Common myeloid progenitor, CD34-positive (primary cell): ENCODE results near the gene CELSR1.

Experiments used
- CTCF ChIA-PET: fragments of 350-600 bp; sonication (Branson Sonifier 250); formaldehyde crosslinking; loops from one replicate; lab custom pipeline; 2021; ENCODE audit warnings: antibody characterized with exemption; lab: Charles Lee
- POLR2A ChIA-PET: fragments of 350-600 bp; sonication (Branson Sonifier 250); formaldehyde crosslinking; loops from one replicate; lab custom pipeline; 2021; ENCODE audit warnings: antibody characterized with exemption; lab: Charles Lee
- DNase-seq, 3 donors: peaks; one replicate each; pipeline versions ENCODE4 v3.0.0 to v3.0.0-alpha.2; 2013
- H3K27ac ChIP-seq, 2 experiments: 1 replicate in 1 of 2; 2 replicates in 1 of 2; pipeline ENCODE4 v1.7.0; 2013; ENCODE audit warnings: inconsistent platforms in 2 of 2, low read length in 2 of 2, mild to moderate bottlenecking in 2 of 2, low read depth in 1 of 2, moderate library complexity in 1 of 2; ENCODE audit not compliant: severe bottlenecking in 2 of 2, insufficient read depth in 1 of 2, poor library complexity in 1 of 2
- H3K27me3 ChIP-seq, 5 experiments: replicated peaks in 2 of 5; 1 replicate in 3 of 5; 2 replicates in 2 of 5; pipeline versions ENCODE4 v1.6.1 to v1.7.0; 2013; ENCODE audit warnings: low read length in 4 of 5, mild to moderate bottlenecking in 2 of 5, moderate library complexity in 2 of 5, inconsistent platforms in 1 of 5; ENCODE audit not compliant: insufficient read depth in 5 of 5, control insufficient read depth in 4 of 5
- H3K36me3 ChIP-seq, 4 experiments: 1 replicate in 2 of 4; 2 replicates in 2 of 4; pipeline versions ENCODE4 v1.6.1 to v1.7.0; 2013; ENCODE audit warnings: low read length in 3 of 4, control low read depth in 1 of 4, mild to moderate bottlenecking in 1 of 4; ENCODE audit not compliant: control insufficient read depth in 4 of 4, insufficient read depth in 4 of 4
- H3K4me1 ChIP-seq, 4 experiments: 1 replicate in 3 of 4; 2 replicates in 1 of 4; pipeline versions ENCODE4 v1.6.1 to v1.7.1; 2013; ENCODE audit warnings: low read length in 3 of 4, mild to moderate bottlenecking in 3 of 4, control low read depth in 1 of 4, inconsistent platforms in 1 of 4, moderate library complexity in 1 of 4; ENCODE audit not compliant: control insufficient read depth in 4 of 4, insufficient read depth in 4 of 4; ENCODE audit errors: control extremely low read depth in 1 of 4
- H3K4me3 ChIP-seq, 7 experiments: 1 replicate in 4 of 7; 2 replicates in 3 of 7; pipeline versions ENCODE4 v1.5.1 to v1.7.0; 2013; ENCODE audit warnings: mild to moderate bottlenecking in 7 of 7, low read length in 6 of 7, moderate library complexity in 6 of 7, inconsistent platforms in 2 of 7, low read depth in 2 of 7, control low read depth in 1 of 7; ENCODE audit not compliant: insufficient read depth in 4 of 7, control insufficient read depth in 1 of 7; ENCODE audit errors: extremely low read depth in 1 of 7
- H3K9me3 ChIP-seq, 5 experiments: 1 replicate in 4 of 5; 2 replicates in 1 of 5; pipeline versions ENCODE4 v1.6.1 to v1.7.1; 2013; ENCODE audit warnings: low read length in 4 of 5, mild to moderate bottlenecking in 2 of 5, inconsistent platforms in 1 of 5, low read depth in 1 of 5, moderate library complexity in 1 of 5; ENCODE audit not compliant: control insufficient read depth in 4 of 5, insufficient read depth in 2 of 5; ENCODE audit errors: control extremely low read depth in 1 of 5
- WGBS: methylation state at CpG from one replicate; pipeline ENCODE4 v1.1.5; 2013; ENCODE audit not compliant: insufficient coverage; 5-methylcytosine and 5-hydroxymethylcytosine counted together

Gene CELSR1

GRCh38 chr22:46368422-46368821 is 169.0 kb downstream of the CELSR1 start:
- 83% methylated on average over 10 of the region's 12 CpGs for WGBS
- peaks cover 0 to 61% (median 12%) of the 10 kb centered on the region in 5 experiments for H3K27me3 ChIP-seq
- H3K4me1 ChIP-seq = peaks cover 0 to 21% (median 7%) of the 10 kb centered on the region in 4 experiments
- ChIA-PET CTCF (interaction anchor here (0.9 to 2.4 kb wide), 21 partner anchors 8 to 337 kb away, joined by 3 to 34 read pairs (median 4); partner anchors contain the start of gene PKDREJ), POLR2A (no interaction called here)
- H3K27ac ChIP-seq = no peak overlapping the region
- no peaks in the 10 kb centered on the region for H3K9me3 ChIP-seq
- DNase-seq = no peak
- H3K36me3 ChIP-seq = no peaks in the 10 kb centered on the region
- no peak overlapping the region for H3K4me3 ChIP-seq

DNA sequence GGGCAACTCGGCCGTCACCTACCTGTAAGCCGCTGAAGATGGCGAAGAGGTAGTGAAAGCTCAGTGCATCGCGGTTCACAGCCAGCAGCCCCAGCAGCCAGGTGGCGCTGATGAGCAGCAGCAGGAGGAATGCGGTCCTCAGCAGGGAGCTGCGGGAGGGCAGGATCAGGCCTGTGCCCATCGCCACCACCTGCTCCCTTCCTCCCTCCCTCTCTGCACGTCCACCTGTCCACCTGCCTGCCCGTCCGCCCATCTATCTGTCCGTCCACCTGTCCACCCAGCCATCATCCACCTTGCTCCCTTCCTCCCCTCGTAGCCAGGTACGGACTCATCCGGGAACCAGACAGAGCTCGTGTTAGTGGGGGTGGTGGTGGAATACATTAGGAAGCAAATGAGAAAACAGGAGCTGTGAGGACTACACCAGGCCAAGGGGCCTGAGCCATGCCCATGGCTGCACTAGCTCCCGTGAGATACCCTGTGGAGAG is 169.7 kb downstream of the CELSR1 start:
- Histone ChIP-seq H3K27me3 (peaks cover 0 to 65% (median 14%) of the 10 kb centered on the region in 5 experiments), H3K4me1 (peaks cover 0 to 16% (median 2%) of the 10 kb centered on the region in 4 experiments), H3K4me3 (no peak overlapping the region), H3K36me3 (no peaks in the 10 kb centered on the region), H3K27ac (no peak overlapping the region), H3K9me3 (no peaks in the 10 kb centered on the region)
- ChIA-PET POLR2A (no interaction called here), CTCF (interaction anchor here (0.8 to 2.4 kb wide), 24 partner anchors 9 to 336 kb away, joined by 3 to 34 read pairs (median 4); partner anchors contain the start of gene PKDREJ)
- DNase-seq = peak; percentile 60 to 77 (median 68)
- 25% methylated on average over 12 of the region's 19 CpGs for WGBS

GRCh38 chr22:46366801-46367706 is 170.4 kb downstream of the CELSR1 start:
- H3K27me3 ChIP-seq = peaks cover 0 to 68% (median 18%) of the 10 kb centered on the region in 5 experiments
- WGBS = 54% methylated on average over 42 of the region's 45 CpGs
- H3K9me3 ChIP-seq = no peaks in the 10 kb centered on the region
- H3K27ac ChIP-seq = no peak overlapping the region
- POLR2A ChIA-PET = no interaction called here
- peak in 1 of 3 donors; percentile 43 for DNase-seq
- no peaks in the 10 kb centered on the region for H3K36me3 ChIP-seq
- CTCF ChIA-PET = interaction anchor here (0.8 to 2.4 kb wide), 22 partner anchors 8 to 181 kb away, joined by 3 to 34 read pairs (median 4); partner anchors contain the start of gene PKDREJ
- H3K4me1 ChIP-seq = peaks cover 0 to 12% (median 1%) of the 10 kb centered on the region in 4 experiments
- no peak overlapping the region for H3K4me3 ChIP-seq

DNA sequence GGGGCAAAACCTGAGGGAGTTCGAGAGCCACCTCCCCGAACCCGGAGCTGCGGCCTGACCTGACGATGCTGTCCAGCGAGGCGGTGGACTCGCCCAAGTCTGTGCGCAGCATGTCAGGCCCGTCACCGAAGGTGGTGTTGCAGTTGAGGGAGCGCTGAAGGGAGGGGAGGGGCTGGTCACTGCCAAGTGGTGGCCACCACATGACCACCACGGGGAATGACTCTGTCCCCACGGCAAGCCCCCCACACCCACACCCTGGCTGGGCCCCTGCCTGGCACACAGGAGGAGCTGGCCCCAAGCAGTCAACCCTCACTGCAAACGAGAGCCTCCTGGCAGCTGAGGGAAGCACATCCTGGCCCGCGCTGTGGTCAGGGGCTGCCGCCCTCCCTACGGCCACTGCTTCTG is 171.1 kb downstream of the CELSR1 start:
- DNase-seq = no peak
- 92% methylated on average over 16 of the region's 19 CpGs for WGBS
- Histone ChIP-seq H3K4me1 (peaks cover 0 to 10% (median 1%) of the 10 kb centered on the region in 4 experiments), H3K27ac (no peak overlapping the region), H3K4me3 (no peak overlapping the region), H3K27me3 (peaks cover 0 to 75% (median 21%) of the 10 kb centered on the region in 5 experiments), H3K9me3 (no peaks in the 10 kb centered on the region), H3K36me3 (no peaks in the 10 kb centered on the region)
- POLR2A ChIA-PET = no interaction called here
- CTCF ChIA-PET = interaction anchor here (1.0 to 2.4 kb wide), 2 partner anchors 175 to 182 kb away, joined by 4 to 14 read pairs; no protein-coding TSS in a partner anchor

- 94% methylated on average over 20 of the region's 22 CpGs for WGBS
- H3K27me3 ChIP-seq = peaks cover 0 to 75% (median 16%) of the 10 kb centered on the region in 5 experiments
These were observed 172.2 kb downstream of the CELSR1 start for GRCh38 chr22:46365166-46365624.

DNA sequence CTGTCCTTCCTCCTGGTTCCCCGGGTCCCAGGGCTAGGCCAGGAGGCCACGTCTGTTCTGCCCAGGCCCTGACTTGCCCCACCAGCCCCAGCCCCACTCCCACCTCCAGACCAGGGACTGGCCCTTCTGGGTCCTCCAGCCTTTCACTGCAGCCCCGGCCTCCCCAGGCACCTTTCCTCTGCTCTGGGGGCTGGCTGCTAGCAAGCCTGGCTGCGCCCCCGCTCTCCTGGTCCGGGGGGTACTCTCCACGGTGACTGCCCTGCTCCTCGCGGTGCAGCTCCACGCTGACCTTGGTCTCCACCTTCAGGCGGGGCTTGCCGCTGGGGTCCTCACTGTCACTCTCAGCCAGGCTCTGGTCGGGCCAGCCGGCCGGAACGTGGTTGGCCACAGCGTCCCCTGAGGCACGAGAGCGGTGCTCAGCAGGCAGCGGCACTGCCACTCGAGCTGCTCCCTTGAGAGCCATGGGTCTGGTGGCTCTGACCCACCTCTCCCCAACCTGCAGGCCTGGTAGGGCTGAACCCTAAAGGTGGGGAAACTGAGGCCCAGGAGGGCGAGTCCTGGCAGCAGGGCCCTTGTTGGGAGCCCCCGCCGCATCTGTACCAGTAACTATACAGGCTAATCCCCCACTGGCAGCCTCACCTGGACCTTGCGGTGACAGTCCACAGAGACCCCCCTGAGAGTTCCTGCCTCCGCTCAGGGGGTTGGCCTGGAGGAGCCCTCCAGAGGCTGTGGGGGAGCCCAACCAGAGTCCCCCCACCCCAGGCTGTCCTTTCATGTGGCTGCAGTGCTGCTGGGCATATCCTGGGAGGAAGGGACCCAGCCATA is 172.9 kb downstream of the CELSR1 start:
- no peak for DNase-seq
- Histone ChIP-seq H3K4me1 (peaks cover 0 to 10% (median 1%) of the 10 kb centered on the region in 4 experiments), H3K9me3 (peaks cover 0 to 5% (median 0%) of the 10 kb centered on the region in 5 experiments), H3K27me3 (peaks cover 0 to 71% (median 14%) of the 10 kb centered on the region in 5 experiments), H3K36me3 (peaks cover 0 to 5% (median 0%) of the 10 kb centered on the region in 4 experiments), H3K27ac (no peak overlapping the region), H3K4me3 (no peak overlapping the region)
- ChIA-PET POLR2A (no interaction called here), CTCF (interaction anchor here (0.7 kb wide), 1 partner anchor 178 kb away, joined by 3 read pairs; no protein-coding TSS in a partner anchor)
- 96% methylated on average over 23 of the region's 26 CpGs for WGBS

More at GRCh38 chr22:46365166-46365624, 172.2 kb downstream of the CELSR1 start:
- no peak for DNase-seq
- CTCF ChIA-PET = interaction anchor here (0.7 kb wide), 1 partner anchor 177 kb away, joined by 3 read pairs; no protein-coding TSS in a partner anchor
- POLR2A ChIA-PET = no interaction called here
- Histone ChIP-seq H3K27ac (no peak overlapping the region), H3K4me3 (no peak overlapping the region), H3K36me3 (peaks cover 0 to under 1% (median 0%) of the 10 kb centered on the region in 4 experiments), H3K4me1 (peaks cover 0 to 10% (median 1%) of the 10 kb centered on the region in 4 experiments), H3K9me3 (peaks cover 0 to 5% (median 0%) of the 10 kb centered on the region in 5 experiments)
